Colonic mucosa (tissue), 4 donors: ENCODE data around the gene EXD3. TPM values are rescaled to one million over a fixed set of nuclear protein-coding genes. Genes with fewer than 3 reads are reported as not detected.

Experiments used
- DNase-seq: peaks from one replicate; pipeline ENCODE4 v3.0.0-alpha.2; 2020
- H3K27ac ChIP-seq: fragments of 200-600 bp; one replicate; pipeline ENCODE4 v1.8.0; 2021
- H3K27me3 ChIP-seq: fragments of 200-600 bp; one replicate; pipeline ENCODE4 v1.8.0; 2021
- H3K36me3 ChIP-seq: fragments of 200-600 bp; one replicate; pipeline ENCODE4 v1.8.0; 2021
- H3K4me1 ChIP-seq: fragments of 200-600 bp; one replicate; pipeline ENCODE4 v1.8.0; 2021; ENCODE audit warnings: mild to moderate bottlenecking
- H3K4me3 ChIP-seq: fragments of 200-600 bp; one replicate; pipeline ENCODE4 v1.8.0; 2021
- H3K9ac ChIP-seq, 2 donors: one replicate each; pipeline ENCODE4 v1.7.0; 2013; ENCODE audit warnings: control low read depth in 2 of 2, low read depth in 2 of 2, low read length in 2 of 2
- H3K9me3 ChIP-seq: fragments of 200-600 bp; one replicate; pipeline ENCODE4 v1.8.0; 2021
- CTCF ChIP-seq: fragments of 200-600 bp; IDR thresholded peaks from one replicate; pipeline ENCODE4 v1.8.0; 2022; ENCODE audit warnings: antibody characterized with exemption, mild to moderate bottlenecking
- intact Hi-C: fragments of 100-400 bp; cut with DNase I; formaldehyde crosslinking; loops from one replicate; pipeline ENCODE4 v1.14.1; 2022
- total RNA-seq, 2 donors: library from RNA; stranded (reverse); fragmentation: NEBNext Ultra II Directional in 1 of 2; extraction: Animal tissue kit (Norgen Biotek cat#: 25700) in 1 of 2; gene quantifications; one replicate each; pipeline ENCODE4 v1.2.1, GENCODE V29; 2021
- donor health status: healthy.
- donor health status: DM: no; HTN: no; CAD: no.
- donor health status: DM: no; HTN: no; CAD: no.

Gene EXD3
- total RNA-seq, 2 donors from 2014 or later = 34.9 to 36.4 TPM

- Histone ChIP-seq H3K27ac (no peak overlapping the region), H3K4me1 (peaks cover 5% of the 10 kb centered on the region), H3K4me3 (no peak overlapping the region), H3K27me3 (peaks cover 6% of the 10 kb centered on the region), H3K36me3 (no peaks in the 10 kb centered on the region), H3K9ac (no peak overlapping the region), H3K9me3 (no peaks in the 10 kb centered on the region)
- DNase-seq = no peak
- no peak for TF ChIP-seq CTCF
- intact Hi-C loops = no loop called here
Measured at GRCh38 chr9:137317718-137318511, 105.0 kb downstream of the EXD3 start.

DNA sequence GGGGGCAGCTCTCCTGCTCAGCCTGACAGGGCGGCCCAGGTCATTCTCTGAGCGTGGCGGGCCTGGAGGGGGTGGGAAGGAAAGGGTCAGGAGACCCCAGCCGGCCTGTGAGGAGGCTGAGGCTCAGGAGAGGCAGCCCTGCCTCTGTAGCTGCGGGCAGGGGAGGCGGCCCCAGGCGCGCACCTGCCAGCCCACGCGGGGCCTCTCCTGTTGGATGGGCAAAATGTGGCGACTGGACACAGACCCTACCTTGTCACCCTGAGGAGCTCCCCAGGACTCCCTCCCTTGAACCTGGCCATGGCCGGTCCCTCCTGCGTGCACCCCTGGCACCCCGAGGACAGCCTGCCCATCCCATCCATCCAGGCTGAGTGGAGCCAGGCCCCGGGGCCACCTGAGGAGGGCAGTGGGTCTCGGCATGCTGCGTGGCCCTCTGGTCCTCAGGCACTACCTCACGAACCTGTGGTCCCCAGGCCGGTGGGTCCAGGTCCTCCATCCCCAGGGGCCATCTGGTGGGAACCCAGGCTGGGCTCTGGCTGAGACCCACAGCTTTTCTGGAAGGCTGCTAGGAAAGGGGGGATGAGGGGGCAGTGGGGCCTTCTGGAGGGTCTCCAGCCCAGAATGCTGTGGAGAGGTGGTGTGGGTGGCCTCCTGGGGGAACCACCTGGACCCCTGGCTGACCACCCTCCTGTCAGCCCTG, 105.8 kb downstream of the EXD3 start:
- no peak for TF ChIP-seq CTCF
- H3K9me3 ChIP-seq = no peaks in the 10 kb centered on the region
- H3K4me3 ChIP-seq = no peak overlapping the region
- peaks cover 5% of the 10 kb centered on the region for H3K4me1 ChIP-seq
- peaks cover 6% of the 10 kb centered on the region for H3K27me3 ChIP-seq
- intact Hi-C loops = no loop called here
- H3K36me3 ChIP-seq = no peaks in the 10 kb centered on the region
- H3K27ac ChIP-seq = no peak overlapping the region
- peak overlapping the region in 1 of 2 donors; percentile 43 for H3K9ac ChIP-seq
- DNase-seq = no peak

GRCh38 chr9:137316012-137316981, 106.7 kb downstream of the EXD3 start:
- Histone ChIP-seq H3K4me1 (peaks cover 5% of the 10 kb centered on the region), H3K27ac (no peak overlapping the region), H3K36me3 (no peaks in the 10 kb centered on the region), H3K4me3 (peak overlapping the region; percentile 33), H3K9ac (peak overlapping the region; percentile 12 to 43), H3K27me3 (peaks cover 6% of the 10 kb centered on the region), H3K9me3 (no peaks in the 10 kb centered on the region)
- intact Hi-C loops = no loop called here
- DNase-seq = peak; percentile 69
- TF ChIP-seq CTCF = no peak

- Histone ChIP-seq H3K9me3 (no peaks in the 10 kb centered on the region), H3K4me1 (peaks cover 5% of the 10 kb centered on the region), H3K27ac (no peak overlapping the region), H3K27me3 (peaks cover 6% of the 10 kb centered on the region), H3K9ac (no peak overlapping the region), H3K36me3 (no peaks in the 10 kb centered on the region), H3K4me3 (peak overlapping the region; percentile 33)
- TF ChIP-seq CTCF = no peak
- intact Hi-C loops = no loop called here
- DNase-seq = no peak
Measured at GRCh38 chr9:137315581-137316011, 107.4 kb downstream of the EXD3 start.
